NCI-H187 treated with DMSO at 0.1 percent for 48 hours (cell line): ENCODE data around the gene ALK.

ENCODE experiments used
- DNase-seq: peaks from one replicate; lab custom pipeline; 2025; lab: John Stamatoyannopoulos, UW

Gene ALK

DNA sequence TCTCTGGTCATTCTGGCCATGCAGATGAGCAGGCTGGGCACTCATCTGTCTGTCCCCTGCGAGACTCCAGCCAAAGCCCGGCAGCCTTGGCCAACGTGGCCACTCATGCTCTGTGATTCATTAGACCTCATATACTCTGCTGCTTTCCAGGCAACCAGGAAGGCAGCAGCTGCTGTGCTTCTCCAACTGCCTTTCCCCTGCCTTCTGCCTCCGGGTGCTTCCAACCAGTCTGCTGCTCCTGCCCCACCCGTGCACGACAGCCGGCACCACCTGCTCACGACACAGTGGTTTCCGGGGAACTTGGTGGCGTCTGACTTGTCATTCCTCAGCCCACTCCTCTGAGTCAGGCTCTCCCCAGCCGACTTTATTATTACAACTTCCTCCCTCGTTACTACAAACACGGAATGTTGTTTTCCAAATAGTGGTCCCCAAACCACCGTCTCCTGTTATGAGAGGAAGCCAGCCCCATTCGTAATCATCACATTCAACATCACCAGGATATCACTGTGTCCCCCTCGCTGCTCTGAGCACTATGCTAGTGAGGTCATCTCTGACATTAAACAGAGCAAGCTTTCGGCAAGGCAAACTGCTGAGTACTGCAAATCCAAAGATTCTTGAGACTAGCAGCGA, 392.4 kb downstream of the ALK start:
- no peak for DNase-seq

DNA sequence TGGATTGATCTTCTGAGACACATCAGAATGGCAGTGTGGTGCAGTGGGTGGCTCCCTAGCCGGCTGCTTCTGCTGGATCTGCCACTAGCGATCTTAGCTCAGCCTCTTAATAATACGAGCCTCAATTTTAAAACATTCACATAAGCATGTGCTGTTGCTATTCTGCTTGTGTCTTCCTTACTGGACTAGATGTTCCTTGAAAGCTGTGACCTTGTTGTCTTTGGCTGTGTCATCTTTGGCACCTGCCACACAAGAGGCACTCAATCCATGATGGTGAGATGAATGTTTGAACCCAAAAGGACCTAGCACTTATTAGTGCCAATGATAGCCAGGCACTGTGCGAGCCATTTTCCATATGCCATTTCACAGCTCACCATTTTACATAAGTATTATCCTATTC, 393.0 kb downstream of the ALK start:
- no peak for DNase-seq

DNA sequence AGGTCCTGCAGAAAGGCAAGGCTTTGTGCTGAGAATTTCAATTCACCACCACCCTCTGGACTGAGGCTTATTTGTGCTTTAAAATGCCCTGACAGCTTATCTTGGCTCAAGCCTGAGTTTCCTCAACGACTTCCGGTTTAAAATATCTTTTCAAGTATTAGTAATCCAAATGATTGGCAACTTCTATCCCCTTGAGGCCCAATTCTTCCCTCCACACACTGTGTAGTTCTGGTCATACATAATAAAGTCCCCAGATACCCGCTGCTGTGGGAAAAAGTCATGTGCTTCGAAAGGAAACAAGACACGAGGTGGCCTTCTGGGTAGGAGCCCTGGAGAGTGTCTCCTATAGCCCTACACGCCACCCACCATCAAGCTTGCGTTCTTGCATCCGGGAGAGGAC, 393.4 kb downstream of the ALK start:
- DNase-seq: no peak

DNA sequence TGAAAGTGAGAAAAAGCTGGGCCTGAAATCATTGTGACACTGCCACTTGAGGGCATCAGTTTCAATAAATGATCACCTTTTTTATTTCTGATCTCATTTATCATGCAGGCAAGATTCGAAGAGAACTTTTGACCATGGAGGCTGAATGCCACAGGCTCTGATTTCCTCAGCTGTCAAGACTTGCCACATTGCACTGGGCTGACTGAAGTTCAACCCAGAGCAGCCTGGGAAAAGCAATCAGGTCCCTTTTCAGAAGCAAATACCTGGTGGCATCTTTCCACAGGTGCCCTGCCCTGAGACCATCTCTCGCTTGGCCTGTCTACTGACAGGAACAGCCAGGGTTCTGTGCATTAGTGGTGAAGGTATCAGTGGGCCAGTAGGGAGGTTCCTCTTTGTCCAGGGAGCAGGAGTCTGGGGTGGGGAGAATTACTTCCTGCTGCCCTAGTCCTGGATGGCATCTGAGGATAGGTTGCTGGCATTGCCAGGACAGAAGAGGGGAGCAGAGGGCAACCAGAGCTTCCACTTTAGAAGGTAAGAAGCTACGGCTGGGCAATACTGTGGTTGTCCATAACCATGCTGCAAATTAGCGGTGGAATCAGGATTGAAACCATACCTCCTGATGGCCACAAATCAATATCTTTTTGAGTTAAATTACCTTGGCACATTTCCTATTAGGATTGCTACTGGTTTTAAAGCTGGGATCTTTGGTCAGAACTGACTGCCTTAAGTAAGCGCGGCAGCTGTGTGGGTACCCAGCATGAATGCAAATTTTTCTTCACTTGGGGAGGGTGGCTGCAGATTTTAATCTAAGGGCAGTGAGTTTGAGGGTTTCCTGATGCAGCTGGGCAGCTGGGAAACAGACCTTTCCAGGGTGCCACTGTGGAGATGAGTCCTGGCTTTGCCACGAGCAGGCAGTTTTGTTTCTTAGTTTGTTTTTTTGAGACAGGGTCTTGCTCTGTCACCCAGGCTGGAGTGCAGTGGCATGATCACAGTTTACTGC, 394.5 kb downstream of the ALK start:
- DNase-seq: no peak

DNA sequence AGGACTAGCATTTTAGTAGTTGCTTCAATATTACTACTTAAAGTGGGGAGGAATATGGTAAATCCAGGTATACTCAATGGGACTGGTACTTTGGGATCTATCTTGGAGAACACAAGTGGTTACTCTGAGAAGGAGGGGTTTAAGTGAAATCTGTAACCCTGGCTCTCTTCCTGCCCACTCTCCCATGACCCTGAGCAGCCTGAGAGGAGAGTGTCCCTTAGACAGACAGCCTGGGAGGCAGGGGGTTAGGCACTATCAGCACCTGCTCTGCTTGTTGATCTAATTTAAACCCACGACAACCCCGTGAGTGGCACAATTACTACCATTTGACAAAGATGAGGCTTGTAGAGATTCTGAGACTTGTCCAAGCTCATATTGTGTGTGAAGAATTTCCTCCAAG, 395.5 kb downstream of the ALK start:
- no peak for DNase-seq

DNA sequence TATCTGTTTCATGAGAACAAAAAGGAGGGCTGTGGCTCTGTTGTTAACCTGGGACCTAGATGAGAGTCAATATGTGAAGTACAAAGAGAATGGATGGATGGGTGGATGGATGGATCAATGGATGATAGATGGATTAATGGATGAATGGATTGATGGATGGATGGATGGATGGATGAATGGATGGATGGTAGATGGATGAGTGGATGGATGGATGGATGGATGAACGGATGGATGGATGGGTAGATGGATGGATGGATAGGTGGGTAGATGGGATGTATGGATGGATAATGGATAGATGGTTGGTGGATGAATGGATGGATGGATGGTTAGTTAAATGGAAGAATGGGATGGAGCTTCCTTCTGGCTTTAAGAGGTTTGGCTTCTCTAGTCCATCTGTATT, 396.7 kb downstream of the ALK start:
- no peak for DNase-seq

DNA sequence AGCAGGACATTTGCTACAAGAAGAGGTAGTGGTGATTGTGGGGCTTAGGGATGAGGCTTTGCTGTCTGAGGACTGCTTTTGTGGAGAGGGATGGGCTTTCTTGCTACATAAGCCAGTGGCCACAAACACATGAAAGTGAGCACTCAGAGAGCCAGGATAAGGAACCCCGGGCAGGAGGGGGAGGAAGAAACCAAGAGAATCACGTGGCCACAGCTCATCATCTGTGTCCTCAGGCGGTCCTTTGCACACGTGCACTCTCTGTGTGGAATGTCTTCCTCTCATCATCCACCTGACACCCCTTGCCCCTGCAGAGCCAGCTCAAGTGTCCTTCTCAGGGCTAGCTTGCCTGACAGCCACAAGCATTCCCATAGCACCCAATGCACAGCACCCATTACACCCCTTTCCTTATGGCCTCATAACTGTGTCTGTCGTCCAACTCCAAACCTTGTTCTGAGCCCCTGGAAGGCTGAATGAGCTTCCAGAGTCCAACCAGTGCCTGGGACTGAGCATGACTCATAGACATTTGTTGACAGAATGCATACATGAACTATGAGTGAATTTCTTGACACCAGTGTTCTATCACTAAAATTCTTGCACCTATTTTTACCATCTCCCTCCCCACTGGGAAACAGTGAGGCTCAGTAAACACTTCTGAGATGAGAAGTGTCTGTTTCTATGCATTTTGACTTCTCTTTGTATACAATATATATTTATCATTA, 398.3 kb downstream of the ALK start:
- no peak for DNase-seq

DNA sequence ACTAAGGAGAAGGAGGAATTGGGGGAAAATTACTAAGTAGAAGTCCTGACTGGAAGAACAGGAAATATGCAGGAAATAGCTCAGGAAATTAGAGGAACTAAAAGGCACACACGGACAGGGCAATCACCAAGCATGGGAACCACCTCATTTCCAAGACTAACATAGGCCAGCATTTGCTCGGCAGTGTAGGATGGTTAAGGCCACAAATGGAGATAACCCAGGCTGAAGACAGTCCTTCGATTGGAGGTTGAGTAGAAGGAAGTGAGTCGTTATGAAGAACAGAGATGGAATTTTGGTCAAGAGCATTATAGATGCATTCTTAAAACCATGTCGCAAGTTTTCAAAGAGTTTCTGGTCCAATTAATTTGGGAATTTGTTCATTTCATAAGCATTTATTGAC, 401.4 kb downstream of the ALK start:
- no peak for DNase-seq

DNA sequence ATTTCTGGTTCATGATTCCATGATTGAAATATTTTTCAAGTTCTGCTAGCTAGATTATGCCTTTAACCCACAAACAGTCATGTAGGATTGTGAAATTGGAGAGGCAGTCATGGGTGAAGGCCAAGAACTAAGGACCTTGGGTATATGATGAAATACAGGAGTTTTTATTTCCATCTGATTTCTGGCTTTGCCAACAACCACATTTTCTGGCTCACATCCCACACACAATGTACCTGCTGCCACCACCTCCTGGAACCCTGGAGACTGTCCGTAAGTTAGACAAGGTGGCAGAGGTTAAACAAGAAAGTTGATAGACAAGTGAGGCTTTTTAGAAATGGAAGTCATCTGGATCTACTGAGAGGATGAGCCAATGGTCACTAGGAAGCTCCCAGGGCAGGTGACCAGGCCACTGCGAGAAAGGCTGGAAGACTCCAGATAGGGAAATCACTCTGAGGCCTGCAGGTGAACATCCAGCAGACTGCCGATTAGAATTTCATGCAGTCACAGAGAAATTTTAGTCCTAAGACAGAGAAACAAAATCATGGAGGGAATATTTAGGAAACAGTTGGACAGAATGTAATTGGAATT, 402.0 kb downstream of the ALK start:
- no peak for DNase-seq

DNA sequence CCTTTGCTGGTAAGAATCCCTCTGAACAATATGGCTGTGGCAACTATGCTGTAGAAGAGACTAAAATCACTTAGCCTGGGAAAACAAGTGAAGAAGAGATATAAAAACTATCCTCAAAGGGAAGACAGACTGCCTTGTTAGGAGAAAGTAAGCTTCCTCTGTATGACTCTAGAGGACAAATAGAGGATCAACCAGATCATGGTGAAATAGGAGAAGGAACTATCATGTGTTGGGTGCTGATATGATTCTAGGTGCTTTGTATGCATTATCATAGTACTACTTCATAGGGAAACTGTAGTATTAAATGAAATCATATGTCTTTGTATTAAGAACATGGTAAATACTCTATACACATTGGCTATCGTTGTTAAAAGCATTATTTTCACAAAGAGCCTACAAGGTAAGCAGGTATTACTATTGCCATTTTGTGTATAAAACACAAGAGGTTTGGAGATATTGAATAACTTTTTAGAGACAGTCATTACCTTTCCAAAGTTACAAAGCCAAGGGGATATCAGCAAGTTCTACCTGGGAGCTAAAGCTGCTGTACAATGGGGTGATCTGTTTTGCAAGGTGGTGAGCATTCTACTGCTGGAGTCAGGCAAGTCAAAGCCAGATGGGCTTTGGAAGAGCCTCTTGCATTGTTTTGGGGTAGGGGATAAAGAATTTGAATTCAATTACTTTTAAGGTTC, 402.6 kb downstream of the ALK start:
- no peak for DNase-seq

DNA sequence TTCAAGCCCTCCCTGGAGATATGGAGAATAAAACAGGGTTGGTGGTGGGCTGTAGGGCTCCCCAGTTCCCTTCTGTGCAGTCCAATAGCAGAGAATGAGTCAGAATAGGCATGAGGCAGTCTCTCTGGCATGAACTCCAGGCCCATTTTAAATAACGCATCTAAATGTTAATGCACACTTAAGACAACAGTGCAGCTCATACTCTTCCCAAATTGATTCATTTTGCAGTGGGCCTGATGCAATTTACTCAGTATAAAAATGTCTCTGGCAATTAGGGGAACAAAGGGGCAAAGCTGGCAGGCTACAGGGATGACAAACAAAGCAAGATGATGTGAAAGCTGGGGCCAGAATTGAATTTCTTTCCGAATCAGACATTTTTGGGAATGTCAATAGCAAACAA, 403.4 kb downstream of the ALK start:
- no peak for DNase-seq

DNA sequence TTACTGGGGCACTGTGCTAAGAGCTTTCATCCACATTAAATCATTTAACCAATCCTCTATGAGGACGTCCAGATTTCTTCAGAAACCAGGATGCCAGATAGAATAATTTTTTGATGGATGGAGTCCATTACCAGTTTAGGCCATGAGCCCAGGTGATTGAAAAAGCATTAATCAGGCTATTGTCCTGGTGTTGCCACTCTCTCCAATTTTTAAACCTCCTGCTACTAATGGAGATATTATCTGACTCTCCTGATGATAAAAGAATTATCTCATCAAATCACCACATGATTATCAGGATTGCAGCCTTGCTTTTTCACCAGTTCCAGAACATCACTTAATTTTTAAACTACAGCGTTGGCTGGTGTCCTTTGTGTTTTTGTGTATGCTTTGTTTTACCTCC, 404.0 kb downstream of the ALK start:
- DNase-seq: no peak

DNA sequence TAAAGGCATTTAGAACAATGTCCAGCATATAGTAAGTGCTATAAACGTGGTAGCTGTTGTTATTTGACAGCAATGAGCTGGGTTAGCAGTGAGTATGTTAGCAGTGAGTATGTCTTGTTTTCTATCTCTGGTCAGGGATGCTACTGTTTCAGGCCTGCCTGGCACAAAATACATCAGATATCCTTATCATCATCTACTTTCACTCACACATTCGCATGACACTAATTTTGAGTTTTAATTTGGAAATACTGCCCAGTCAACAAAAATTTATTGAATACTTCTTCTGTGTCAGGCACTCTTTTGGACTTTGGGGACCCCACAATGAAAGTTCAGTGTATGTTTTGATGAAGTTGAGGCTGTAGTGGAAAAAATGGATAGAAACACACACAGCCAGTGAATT, 404.6 kb downstream of the ALK start:
- no peak for DNase-seq

DNA sequence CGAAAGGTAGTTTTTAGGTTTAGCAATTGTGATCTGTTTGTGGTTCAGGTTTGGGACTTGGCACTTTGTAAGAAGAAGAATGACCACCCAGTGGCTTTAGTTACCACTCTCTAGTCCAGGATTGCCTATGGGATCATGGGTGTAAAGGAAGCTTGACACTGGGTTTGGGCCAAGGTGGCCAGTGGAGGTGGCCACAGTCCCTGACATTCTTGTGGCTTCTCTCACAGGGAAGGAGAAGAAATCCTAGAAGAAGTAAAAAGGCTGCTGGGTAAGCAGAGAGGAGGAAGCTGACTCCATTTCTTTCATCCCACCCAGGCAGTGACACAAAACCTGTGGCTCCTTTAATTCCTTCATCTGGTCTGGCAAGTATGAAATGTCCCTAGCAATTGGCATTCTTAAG, 411.5 kb downstream of the ALK start:
- no peak for DNase-seq

DNA sequence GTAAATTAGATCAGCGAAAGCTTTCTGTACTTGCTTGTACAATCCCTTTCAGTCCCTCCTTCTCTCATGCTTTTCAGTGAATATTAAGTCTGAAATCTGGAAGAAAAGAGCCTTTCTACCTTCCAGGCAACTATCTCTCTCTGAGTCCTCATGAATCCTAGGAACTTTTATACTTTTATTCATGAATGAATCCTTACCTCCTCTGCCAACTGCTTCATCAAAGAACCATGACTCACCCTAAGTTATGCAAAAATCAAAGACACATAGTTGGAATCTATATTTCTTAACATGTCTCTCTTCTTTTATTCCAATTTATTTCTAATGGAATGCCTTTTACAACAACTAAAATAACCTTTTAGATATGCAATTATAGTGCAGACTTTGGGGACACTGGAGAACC, 412.0 kb downstream of the ALK start:
- no peak for DNase-seq

DNA sequence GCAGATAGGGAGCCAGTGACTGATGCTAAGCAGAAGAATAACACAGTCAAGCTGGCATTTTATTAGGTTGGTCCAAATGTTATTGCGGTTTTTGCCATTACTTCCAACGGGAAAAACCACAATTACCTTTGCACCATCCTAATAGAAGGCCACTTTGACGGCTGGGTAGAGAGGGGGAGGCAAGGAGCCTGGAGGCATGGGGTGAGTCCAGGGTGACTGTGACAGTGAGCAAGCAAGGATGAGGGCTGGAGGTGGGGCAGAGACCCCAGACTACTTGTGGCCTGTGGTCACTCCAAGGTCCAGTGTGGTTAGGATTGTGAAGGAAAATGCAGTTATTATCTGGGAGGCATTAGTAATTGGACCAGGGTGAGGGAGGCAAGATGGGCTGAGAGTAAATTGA, 416.6 kb downstream of the ALK start:
- DNase-seq: no peak

DNA sequence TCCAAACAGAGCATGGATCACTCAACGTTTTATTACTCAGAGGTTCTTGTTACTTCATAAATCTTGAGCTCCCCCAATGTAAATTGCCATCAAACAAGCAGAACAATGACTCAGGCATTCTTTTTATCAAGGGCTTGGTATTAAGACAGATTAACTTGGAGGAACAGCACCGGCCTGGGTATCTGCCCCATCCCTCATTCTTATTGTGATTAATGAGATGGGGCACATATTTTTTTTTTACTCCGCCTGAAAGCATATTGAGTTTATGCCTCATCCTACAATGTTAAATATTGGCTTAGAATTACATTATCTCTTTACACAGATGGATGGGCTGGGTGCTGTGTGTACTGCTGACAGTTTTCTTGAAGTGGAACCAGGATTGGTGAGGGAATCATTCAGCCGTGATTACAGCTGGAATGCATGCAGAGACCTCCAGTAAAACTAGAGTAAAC, 418.9 kb downstream of the ALK start:
- DNase-seq: no peak

DNA sequence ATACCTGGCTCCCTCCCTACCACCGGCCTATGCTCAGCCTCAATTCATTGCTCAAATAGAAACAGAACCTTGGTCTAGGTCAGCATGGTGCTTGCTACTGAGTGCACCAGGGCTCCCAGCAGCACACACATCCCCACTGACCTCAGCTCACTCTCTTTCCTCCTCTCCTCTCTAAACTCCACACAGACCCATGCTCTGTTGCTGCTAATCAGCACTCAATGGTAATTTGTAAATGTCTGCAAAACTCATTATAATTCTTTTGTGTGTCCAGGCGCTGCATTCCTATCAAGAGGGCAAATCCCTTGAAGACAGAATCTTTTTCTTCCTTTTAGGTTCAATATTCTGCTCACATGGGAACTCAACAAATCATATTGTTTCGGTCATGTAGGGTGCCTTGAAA, 424.0 kb downstream of the ALK start:
- DNase-seq: no peak

DNA sequence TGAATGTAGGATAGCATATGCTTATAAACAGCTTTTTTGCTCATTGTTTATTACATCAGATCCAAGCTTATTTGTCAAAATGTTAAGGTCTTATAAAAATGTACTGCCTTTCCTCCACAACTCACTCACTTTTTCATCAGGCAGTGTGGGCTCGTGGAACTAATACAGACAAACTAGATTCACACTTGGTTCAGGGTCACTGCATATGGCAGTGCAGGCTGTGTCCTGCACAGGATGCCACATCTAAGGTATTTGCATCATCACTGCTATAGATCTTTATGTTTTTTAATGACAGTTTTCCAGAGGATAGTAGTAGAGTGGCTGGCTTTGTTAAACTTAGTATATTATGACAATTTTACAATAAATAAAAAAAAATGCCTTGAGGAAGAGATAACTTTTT, 425.2 kb downstream of the ALK start:
- DNase-seq: no peak

DNA sequence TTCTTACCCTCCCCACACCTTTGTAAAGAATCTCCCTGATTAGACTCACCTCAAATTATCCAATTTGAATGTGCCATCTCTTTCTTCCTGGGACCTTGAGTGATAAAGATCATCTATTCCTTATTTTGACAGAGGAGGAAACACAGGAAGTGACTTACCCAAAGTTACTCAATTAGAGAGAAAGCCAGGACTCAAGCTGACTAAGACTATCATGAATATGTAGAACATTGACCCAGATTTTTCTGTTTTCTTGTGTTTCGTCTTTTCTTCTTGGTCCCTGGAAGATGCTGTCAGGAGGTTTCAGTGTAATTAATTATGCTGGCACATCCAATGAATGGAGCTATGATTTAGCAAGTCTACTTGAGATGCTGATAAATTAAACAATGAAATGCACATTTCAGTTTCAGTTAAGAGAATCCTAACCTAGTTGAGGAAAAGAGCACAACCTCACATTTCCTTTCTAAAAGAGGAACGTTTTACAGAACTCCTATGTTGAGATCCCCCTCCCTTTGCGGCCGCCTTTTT, 425.8 kb downstream of the ALK start:
- no peak for DNase-seq

DNA sequence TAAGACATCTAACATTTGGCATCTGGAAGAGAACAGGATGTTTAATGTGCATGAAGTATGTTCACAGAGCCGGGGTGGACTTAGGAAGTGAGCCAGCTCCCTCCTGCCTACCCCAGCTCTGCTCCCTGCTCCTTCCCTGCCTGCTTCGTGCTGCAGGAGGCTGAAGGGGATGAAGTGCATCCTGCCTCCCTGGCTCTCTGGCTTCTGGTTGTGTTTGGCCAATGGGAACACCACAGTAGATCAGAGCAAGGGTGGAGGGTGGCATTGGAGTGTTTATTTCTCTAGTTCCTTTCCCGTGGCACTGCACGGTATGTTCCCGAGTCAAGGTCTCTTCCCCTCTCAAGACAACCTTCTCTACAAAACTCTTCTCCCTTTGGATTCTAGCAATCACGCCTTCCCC, 426.3 kb downstream of the ALK start:
- no peak for DNase-seq

DNA sequence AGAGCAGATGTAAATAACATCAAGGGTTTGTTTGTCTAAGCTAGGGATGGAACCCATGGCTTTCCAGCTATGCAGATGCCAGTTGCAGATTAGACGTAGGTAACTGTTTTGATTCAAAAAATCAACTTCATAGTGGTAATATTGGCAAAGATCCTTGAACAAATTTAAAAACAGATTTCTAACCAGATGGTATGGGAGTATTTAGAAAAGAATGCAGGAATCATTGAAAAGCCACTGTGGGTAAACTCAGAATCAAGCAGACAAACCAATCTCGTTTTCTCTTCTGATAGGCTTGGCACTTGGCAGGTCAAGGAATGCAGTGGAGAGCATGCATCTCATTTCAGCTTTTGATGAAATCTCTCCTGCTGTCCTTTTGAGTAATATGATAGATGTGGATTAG, 428.7 kb downstream of the ALK start:
- no peak for DNase-seq
